Limb (tissue), 2 donors: ENCODE results near the gene GEMIN2.
"Not testable (repeated sequence)": the region's sequence is repeated elsewhere in the genome, so short reads cannot be mapped to it uniquely, and the experiment has no call there.

ENCODE experiments used
- DNase-seq, 2 donors: peaks; one replicate each; pipeline ENCODE4 v3.0.0-alpha.2; 2016; ENCODE audit errors: extremely low spot score in 2 of 2

Gene GEMIN2

DNA sequence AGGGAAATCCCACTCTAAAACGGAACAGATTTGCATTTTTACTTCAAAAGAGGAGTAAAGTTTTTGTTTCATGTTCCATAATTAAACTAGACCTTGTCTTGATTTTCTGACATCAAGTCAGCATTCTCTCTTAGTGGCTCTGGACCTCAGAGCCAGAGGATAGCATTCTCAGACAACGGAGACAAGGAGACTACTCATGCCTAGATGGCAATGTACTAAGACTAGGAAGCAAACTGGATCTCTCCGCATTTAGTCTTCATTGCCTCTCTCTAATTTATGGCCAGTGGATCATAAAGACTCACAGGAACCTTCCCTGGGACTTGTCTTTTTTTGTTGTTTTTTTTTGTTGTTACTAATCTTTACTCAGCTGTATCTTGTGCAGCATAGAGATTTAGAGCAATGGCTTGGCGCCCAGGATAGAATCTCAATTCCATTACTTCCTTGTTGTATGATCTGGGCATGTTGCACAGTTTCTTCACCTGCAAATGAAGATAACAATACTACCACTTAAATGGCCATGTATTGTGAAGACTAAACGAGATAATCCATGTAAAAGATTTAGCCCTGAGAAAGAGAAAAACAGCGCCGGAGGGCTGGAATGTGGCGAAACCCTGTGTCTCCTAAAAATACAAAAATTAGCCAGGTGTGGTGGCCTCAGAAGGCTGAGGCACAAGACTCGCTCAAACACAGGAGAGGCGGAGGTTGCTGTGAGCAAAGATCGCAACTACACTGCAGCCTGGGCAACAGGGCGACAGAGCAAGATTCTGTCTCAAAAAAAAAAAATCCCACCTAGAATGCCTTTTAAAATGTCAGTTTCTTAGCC is 4.0 kb upstream of the GEMIN2 start:
- DNase-seq, result no peak

- DNase-seq, result no peak
Measured at GRCh38 chr14:39113685-39114072, 444 bp upstream of the GEMIN2 start.

DNA sequence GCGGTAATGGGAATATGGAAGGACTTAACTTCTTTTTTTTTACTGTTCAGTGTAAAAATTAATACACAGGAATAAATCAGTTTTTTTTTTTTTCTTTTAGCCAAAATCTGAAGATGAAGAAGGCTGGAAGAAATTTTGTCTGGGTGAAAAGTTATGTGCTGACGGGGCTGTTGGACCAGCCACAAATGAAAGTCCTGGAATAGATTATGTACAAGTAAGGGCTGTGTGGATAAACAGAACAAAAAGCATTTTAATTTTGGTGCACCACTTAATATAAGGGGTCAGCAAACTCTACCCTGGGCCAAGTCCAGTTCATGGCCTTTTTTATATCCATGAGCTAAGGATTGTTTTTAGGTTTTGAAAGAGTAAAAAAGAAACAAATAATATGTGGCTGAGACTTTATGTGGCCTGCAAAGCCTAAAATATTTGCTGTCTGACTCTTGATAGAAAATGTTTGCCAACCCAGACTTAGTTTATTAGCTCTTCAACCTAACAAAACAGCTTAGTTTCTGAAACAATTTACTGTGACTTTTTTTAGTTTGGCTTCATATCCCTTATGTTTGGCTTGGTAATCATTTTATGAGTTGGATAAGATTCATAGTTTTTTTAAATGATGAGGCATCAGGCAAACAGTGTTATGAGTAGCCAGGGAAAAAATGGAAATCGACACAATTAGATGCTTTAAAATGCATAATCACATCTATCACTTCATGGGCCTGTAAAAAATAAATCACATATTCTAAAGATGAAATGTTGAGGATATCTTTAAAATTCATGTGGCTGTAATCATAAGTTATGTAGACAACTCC is 8.4 kb downstream of the GEMIN2 start:
- no peak for DNase-seq

GRCh38 chr14:39137835-39138234 is 23.7 kb downstream of the GEMIN2 start:
- not testable (repeated sequence) for DNase-seq

- no peak for DNase-seq
Measured at GRCh38 chr14:39138440-39138839, 24.3 kb downstream of the GEMIN2 start.

DNA sequence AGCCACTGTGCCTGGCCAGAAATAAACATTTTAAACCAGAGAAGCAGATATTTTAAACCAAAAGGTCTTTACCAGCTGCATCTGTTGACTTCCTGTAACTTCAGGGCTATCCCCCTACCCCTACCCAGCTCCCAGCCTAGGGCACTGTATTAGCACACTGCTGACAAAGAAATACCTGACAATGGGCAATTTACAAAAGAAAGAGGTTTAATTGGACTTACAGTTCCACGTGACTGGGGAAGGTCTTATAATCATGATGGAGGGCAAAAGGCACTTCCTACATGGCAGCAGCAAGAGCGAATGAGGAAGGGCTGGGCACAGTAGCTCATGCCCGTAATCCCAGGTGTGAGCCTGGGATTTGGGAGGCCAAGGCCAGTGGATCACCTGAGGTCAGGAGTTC is 26.0 kb downstream of the GEMIN2 start:
- no peak for DNase-seq

GRCh38 chr14:39141623-39142022 is 27.5 kb downstream of the GEMIN2 start:
- DNase-seq, result not testable (repeated sequence)

DNA sequence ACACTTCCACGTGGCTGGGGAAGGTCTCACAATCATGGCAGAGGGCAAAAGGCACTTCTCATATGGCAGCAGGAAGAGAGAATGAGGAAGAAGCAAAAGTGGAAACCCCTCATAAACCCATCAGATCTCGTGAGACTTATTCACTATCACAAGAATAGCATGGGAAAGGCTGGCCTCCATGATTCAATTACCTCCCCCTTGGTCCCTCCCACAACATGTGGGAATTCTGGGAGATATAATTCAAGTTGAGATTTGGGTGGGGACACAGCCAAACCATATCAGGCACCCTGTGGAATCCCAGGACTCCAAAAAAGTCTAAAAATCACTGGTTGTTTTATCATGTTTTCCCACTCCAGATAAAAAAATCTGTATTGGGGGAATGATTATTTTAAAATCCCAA is 29.1 kb downstream of the GEMIN2 start:
- not testable (repeated sequence) for DNase-seq

- DNase-seq, result no peak
Measured at GRCh38 chr14:39145266-39145966, 31.3 kb downstream of the GEMIN2 start.

DNA sequence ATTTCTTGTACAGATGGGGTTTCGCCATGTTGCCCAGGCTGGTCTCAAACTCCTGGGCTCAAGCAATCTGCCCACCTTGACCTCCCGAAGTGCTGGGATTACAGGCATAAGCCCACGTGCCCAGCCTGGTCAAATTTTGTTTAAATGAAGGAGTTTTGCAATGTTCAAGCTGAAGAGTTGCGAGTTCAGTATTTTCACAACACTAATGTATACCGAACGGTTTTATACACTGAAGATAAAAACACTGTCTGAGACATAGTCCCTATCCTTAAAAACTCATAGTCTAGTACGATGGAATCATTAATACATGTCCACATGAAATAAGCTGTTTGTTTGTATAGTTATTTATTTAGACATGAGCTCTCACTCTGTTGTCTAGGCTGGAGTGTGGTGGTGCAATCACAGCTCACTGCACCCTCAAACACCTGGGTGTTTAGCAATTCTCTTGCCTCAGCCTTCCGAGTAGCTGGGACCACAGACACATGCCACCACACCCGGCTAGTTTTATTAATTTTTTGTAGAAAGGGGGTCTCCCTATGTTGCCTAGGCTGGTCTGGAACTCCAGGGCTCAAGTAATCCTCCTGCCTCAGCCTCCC is 40.6 kb downstream of the GEMIN2 start:
- DNase-seq, result no peak

DNA sequence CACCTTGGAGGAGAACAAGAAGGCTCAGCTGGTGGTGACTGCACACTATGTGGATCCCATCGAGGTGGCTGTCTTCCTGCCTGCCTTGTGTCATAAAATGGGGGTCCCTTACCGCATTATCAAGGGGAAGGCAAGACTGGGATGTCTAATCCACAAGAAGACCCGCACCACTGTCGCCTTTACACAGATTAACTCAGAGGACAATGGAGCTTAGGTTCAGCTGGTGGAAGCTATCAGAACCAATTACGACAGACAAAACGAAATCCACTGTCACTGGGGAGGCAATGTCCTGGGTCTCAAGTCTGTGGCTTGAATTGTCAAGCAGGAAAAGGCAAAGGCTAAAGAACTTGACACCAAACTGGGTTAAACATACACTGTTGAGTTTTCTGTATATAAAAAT is 43.4 kb downstream of the GEMIN2 start:
- DNase-seq, result no peak

DNA sequence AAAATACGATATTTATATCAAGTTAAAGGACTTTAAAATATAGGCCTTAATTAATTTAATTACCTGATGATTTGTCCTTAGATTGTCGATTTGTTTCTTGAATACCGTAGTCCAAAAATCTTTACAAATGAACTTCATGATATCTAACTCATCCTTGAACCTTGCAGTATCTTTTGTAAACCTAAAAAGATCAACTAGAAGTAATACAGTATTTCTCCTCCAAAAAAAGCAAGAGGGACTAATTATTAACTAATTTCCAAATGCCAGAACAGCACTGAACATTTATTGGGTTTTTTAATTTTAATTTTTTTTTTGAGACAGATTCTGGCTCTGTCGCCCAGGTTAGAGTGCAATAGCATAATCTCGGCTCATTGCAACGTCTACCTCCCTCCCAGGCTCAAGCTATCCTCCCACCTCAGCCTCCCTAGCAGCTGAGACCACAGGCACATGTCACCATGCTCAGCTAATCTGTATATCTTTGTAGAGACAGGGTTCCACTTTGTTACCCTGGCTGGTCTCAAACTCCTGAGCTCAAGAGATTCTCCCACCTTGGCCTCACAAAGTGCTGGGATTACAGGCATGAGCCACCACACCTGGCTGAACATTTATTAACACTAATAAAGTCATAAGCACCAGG is 44.2 kb downstream of the GEMIN2 start:
- DNase-seq, result no peak

DNA sequence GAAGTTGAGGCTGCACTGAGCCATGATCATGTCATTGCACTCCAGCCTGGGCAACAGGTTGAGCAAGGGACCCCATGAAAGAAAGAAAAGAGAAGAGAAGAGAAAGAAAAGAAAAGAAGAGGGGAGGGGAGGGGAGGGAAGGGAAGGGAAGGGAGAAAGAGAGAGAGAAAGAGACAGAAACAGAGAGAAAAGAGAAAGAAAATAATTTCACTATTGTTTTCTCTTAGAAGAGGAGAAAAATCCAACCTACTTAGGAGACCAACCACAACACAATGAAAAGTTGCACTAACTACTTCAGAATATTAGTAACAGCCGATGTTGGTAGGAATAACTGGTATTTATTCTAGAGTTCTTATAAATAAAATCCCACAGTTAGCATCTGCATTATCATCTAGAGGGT is 46.4 kb downstream of the GEMIN2 start:
- DNase-seq, result no peak

GRCh38 chr14:39167797-39168320 is 53.7 kb downstream of the GEMIN2 start:
- DNase-seq, result not testable (repeated sequence)

DNA sequence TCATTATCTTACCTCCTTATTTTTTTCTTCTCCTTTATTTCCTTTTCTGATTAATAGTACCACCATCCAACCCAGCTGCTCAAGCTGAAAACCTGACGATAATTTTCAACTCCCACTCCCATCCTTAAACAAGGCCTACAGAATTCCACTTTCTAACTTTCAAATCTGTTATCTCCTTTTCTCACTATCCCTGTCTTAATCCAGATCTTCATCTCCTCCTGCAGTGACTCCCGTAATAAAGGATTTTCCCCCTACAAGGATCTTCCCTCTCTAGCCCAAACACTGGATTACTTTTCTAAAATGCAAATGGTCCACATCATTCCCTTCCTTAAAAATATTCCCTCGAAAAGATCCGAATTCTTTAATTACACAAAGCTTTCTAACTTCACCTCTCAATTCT is 54.5 kb downstream of the GEMIN2 start:
- no peak for DNase-seq

DNA sequence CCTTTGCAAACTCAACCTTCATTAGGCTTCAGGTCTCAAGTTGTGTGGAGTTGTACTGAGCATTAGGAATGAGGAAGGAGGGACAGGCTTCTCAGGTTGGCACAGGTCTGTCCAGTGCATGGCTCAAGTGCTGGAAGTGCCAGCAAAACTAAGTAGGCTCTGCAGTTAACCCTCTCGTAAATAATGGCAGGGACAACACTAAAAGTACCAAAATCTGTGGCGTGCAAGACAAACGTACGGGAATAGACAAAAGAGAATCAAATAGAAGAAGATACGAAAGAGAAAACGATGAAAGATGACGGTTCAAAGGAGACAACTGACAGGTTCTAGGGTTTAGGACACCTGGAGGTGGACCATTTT is 55.4 kb downstream of the GEMIN2 start:
- DNase-seq, result no peak

- no peak for DNase-seq
Measured at GRCh38 chr14:39173198-39173597, 59.1 kb downstream of the GEMIN2 start.

DNA sequence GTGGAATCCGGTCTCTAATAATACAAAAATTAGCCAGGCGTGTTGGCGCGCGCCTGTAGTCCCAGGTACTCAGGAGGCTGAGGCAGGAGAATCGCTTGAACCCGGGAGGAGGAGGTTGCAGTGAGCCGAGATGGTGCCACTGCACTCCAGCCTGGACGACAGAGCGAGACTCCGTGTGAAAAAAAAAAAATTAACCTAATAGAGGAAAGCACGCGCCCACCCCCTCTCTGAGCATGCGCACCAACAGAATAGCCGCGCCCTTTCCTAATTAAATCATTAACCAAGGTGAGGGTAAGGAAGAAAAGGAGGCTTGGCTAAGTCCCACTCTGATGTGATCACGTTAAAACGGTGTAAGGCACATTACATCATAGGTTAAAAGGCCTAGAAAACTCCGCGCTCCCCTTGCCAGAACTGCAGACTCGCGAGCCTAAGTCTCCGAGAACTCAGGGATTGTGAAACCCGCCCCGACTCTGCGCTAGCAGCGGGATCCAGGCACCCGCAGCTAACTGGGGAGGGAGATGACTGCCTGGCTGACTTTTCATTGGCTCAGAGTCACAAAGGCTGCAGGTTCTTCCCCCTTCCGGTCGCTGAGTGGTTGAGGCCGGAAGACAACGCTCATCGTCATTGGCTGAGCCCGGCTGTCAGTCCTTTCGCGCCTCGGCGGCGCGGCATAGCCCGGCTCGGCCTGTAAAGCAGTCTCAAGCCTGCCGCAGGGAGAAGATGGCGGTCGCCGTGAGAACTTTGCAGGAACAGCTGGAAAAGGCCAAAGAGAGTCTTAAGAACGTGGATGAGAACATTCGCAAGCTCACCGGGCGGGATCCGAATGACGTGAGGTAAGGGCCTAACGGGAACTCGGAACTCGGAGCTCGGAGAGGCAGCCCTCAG is 60.7 kb downstream of the GEMIN2 start, which contains the start of gene PNN:
Gene PNN (plus strand): TSS at position 695 of the 885 bp plus-strand sequence. CDS start 26 bp downstream, at position 721.
- DNase-seq, result peak; percentile 96 to 99

- DNase-seq, result no peak
Measured at GRCh38 chr14:39175445-39176262, 61.5 kb downstream of the GEMIN2 start.
